ENCODE data around the gene PRKACB. TPM values are rescaled to one million over a fixed set of nuclear protein-coding genes. Genes with fewer than 3 reads are reported as not detected.

The PRKACB gene
- total RNA-seq, 4 donors from 2014 or later, result 13.3 to 75.1 (median 34.2) TPM

DNA sequence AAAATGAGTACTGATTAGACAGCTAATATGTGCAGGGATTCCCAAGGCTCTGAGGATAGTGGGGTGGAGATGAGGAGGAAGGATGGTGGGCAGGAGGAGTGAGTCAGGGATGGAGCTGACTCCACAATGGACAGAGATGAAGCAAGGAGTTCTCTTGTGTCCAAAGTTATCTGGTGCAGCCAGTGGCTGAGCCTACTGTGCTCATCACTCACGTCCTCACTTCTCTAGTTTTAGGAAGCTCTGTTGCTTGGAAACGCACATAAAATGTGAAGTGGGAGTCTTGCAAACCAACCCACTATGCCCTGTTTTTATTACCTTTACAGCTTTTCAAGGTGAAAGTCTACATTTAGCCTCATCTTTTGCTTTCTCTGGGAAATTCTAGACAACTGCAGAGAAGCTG lies 120.9 kb downstream of the PRKACB start:
- Histone ChIP-seq H3K27me3 (no peaks in the 10 kb centered on the region), H3K27ac (no peak overlapping the region), H3K36me3 (no peaks in the 10 kb centered on the region), H3K4me3 (no peak overlapping the region), H3K4me1 (no peaks in the 10 kb centered on the region), H3K9me3 (no peaks in the 10 kb centered on the region)
- DNase-seq, result no peak
- TF ChIP-seq, protein P1, sequence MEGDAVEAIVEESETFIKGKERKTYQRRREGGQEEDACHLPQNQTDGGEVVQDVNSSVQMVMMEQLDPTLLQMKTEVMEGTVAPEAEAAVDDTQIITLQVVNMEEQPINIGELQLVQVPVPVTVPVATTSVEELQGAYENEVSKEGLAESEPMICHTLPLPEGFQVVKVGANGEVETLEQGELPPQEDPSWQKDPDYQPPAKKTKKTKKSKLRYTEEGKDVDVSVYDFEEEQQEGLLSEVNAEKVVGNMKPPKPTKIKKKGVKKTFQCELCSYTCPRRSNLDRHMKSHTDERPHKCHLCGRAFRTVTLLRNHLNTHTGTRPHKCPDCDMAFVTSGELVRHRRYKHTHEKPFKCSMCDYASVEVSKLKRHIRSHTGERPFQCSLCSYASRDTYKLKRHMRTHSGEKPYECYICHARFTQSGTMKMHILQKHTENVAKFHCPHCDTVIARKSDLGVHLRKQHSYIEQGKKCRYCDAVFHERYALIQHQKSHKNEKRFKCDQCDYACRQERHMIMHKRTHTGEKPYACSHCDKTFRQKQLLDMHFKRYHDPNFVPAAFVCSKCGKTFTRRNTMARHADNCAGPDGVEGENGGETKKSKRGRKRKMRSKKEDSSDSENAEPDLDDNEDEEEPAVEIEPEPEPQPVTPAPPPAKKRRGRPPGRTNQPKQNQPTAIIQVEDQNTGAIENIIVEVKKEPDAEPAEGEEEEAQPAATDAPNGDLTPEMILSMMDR (IDR thresholded peaks at IDR 0.05), result no peak
- no peak for TF ChIP-seq POLR2A (IDR thresholded peaks at IDR 0.05)
- intact Hi-C loops (cut with DNase I; ENCODE audit: low total_unique reads), result no loop called here

GRCh38 chr1:84265867-84266266 lies 121.8 kb downstream of the PRKACB start:
- no peaks in the 10 kb centered on the region for H3K9me3 ChIP-seq
- DNase-seq, result no peak
- H3K36me3 ChIP-seq, result no peaks in the 10 kb centered on the region
- H3K4me3 ChIP-seq, result no peak overlapping the region
- TF ChIP-seq POLR2A (IDR thresholded peaks at IDR 0.05), result no peak
- TF ChIP-seq, protein P1 (IDR thresholded peaks at IDR 0.05), result no peak
- intact Hi-C loops (cut with DNase I; ENCODE audit: low total_unique reads), result no loop called here
- no peaks in the 10 kb centered on the region for H3K4me1 ChIP-seq
- H3K27me3 ChIP-seq, result no peaks in the 10 kb centered on the region
- no peak overlapping the region for H3K27ac ChIP-seq

- TF ChIP-seq POLR2A (IDR thresholded peaks at IDR 0.05), result no peak
- TF ChIP-seq, protein P1 (IDR thresholded peaks at IDR 0.05), result no peak
- no peaks in the 10 kb centered on the region for H3K27me3 ChIP-seq
- H3K4me3 ChIP-seq, result no peak overlapping the region
- intact Hi-C loops (cut with DNase I; ENCODE audit: low total_unique reads), result no loop called here
- no peak overlapping the region for H3K27ac ChIP-seq
- no peaks in the 10 kb centered on the region for H3K9me3 ChIP-seq
- no peaks in the 10 kb centered on the region for H3K4me1 ChIP-seq
- H3K36me3 ChIP-seq, result no peaks in the 10 kb centered on the region
- no peak for DNase-seq
Observed at GRCh38 chr1:84266748-84267147, 122.7 kb downstream of the PRKACB start.

DNA sequence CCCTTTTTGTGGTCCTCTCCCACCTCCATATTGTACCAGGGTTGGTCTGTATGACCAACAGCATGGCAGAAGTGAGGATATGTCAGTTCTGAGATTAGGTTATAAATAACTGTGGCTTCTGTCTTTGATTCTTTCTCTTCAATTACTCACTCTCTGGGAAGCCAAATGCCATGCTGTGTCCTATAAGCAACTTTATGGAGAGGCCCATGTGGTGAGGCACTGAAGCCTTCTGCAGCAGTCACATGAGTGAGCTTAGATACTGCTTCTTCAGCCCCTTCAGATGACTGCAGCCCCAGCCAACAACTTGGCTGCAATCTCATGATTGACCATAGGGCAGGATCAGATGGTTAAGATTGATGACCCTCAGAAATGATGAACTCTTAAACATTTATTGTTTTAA lies 123.4 kb downstream of the PRKACB start:
- Histone ChIP-seq H3K4me1 (no peaks in the 10 kb centered on the region), H3K27me3 (no peaks in the 10 kb centered on the region), H3K36me3 (no peaks in the 10 kb centered on the region), H3K27ac (no peak overlapping the region), H3K4me3 (no peak overlapping the region), H3K9me3 (no peaks in the 10 kb centered on the region)
- intact Hi-C loops (cut with DNase I; ENCODE audit: low total_unique reads), result no loop called here
- TF ChIP-seq, protein P1 (IDR thresholded peaks at IDR 0.05), result no peak
- TF ChIP-seq POLR2A (IDR thresholded peaks at IDR 0.05), result no peak
- no peak for DNase-seq

DNA sequence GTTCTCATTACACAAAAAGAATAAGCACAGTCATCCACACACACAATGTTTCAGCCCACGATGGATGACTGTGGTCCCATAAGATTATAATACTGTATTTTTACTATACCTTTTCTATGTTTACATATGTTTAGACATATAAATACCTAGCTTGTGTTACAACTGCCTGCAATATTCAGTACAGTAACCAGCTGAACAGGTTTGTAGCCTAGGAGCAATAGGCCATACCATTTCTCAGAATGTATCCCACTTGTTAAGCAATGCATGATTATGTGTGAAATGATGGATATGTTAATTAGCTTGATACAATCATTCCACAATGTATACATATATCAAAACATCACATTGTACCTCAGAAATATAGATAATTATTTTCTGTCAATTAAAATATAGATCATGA lies 124.3 kb downstream of the PRKACB start:
- Histone ChIP-seq H3K9me3 (no peaks in the 10 kb centered on the region), H3K36me3 (no peaks in the 10 kb centered on the region), H3K4me3 (no peak overlapping the region), H3K27ac (no peak overlapping the region), H3K27me3 (no peaks in the 10 kb centered on the region), H3K4me1 (no peaks in the 10 kb centered on the region)
- intact Hi-C loops (cut with DNase I; ENCODE audit: low total_unique reads), result no loop called here
- no peak for DNase-seq
- TF ChIP-seq, protein P1 (IDR thresholded peaks at IDR 0.05), result no peak
- no peak for TF ChIP-seq POLR2A (IDR thresholded peaks at IDR 0.05)

Data from uterus (tissue), 4 donors.